Left renal pelvis (tissue), 4 donors: ENCODE measurements around the gene GRWD1. TPM values are rescaled to one million over a fixed set of nuclear protein-coding genes. Genes with fewer than 3 reads are reported as not detected.

Experiments
- DNase-seq, 4 donors: peaks; one replicate each; pipeline ENCODE4 v3.0.0-alpha.2; 2013; ENCODE audit warnings: low read depth in 4 of 4, low spot score in 3 of 4
- polyA plus RNA-seq, 4 donors: library from polyadenylated mRNA; unstranded; fragments of 120-200 nt; gene quantifications; one replicate each; pipeline ENCODE4 v1.2.1, GENCODE V29; 2013; ENCODE audit not compliant: insufficient read length in 4 of 4

Gene GRWD1
- polyA plus RNA-seq, 4 donors, result 18.0 to 28.1 (median 24.7) TPM

DNA sequence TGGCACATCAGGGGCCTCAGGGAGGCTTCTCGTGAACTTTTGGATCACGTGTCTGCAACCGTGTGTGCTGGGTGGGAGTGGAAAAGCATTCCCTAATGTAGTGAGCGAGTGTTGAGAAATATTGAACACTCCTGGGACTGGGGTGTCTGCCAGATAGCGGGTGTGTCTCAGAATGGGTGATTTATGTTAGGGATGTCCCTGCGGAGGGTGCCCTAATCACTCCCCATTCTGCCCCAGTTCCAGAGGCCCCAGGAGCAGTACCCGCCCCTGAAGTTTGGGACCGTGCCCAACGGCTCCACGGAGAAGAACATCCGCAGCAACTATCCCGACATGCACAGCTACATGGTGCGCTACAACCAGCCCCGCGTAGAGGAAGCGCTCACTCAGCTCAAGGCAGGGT lies 24.2 kb upstream of the GRWD1 start:
- DNase-seq, result no peak

DNA sequence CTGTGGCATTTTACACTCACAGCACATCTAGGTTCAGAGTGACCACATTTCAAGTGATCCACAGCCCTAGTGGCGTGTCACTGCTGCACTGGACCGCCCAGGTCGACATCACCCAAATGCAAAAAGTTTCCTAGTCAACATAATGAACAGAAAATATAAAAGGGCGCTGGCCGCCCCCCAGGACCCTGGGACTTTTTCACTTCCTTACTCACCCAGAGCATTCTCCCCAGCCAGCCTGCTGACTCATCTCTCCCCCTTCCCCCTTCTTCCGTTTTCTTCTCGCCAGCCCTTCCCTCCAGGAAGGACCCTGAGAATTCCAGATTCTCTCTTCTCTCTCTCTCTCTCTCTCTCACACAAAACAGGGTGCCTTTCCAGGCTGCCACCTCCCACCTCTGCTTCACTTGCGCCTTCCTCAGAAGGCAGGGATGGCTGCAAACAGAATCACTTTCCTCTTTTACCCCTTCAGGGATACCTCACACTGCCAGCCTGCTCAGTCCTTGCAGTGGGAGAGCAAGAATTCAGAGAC lies 21.0 kb upstream of the GRWD1 start:
- DNase-seq, result no peak

DNA sequence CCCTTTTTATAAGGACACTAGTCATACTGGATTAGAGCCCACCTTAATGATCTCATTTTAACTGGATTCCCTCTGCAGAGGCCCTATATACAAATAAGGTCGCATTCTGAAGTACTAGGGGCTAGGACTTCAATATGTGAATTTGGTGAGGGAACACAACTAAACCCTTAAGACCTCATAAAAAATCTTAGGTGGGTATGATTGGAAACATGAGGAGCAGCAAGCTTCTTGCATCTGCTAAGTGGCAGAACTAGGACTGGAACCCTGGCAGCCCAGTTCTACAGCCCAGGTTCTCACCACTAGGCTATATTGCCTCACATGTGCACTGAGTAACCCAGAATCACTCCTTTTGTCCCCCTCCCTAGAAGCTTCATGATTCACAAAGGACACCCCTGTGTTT lies 17.1 kb upstream of the GRWD1 start:
- DNase-seq, result no peak

DNA sequence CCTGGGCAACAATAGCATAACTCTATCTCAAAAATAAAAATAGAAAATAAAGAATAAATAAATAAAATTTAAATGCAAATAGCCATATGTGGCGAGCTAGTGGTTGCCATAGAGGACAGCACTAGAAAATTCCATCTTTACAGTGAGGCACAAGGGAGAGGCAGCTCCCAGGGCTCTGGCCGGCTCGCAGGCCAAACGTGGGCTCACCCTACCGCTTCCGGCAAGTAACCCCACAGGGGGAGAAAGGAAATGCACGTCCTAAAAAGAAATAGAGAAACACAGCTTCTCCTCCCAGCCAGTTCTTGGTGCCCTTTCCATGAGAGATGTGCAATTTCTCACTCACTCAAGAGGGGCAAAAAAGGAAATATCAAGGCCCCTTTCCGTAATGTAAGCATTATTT lies 12.4 kb upstream of the GRWD1 start:
- no peak for DNase-seq

DNA sequence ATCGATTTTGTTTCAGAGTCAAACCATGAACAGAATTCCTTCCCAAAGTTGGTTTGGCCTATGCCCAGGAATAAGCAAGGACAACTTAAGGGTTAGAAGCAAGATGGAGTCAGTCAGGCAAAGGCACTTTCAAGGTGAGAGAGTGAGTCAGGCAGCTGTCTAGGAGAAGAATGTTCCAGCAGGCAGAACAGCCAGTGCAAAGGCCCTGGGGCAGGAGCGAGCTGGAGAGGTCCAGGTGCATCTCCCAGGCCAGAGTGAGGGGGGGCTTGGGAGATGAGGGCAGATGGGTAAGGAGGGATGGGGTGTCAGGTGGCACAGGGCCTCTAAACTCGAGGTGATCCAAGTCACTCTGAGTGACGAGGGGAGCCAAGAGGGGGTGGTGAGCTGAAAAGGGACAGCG lies 9.2 kb upstream of the GRWD1 start:
- no peak for DNase-seq

DNA sequence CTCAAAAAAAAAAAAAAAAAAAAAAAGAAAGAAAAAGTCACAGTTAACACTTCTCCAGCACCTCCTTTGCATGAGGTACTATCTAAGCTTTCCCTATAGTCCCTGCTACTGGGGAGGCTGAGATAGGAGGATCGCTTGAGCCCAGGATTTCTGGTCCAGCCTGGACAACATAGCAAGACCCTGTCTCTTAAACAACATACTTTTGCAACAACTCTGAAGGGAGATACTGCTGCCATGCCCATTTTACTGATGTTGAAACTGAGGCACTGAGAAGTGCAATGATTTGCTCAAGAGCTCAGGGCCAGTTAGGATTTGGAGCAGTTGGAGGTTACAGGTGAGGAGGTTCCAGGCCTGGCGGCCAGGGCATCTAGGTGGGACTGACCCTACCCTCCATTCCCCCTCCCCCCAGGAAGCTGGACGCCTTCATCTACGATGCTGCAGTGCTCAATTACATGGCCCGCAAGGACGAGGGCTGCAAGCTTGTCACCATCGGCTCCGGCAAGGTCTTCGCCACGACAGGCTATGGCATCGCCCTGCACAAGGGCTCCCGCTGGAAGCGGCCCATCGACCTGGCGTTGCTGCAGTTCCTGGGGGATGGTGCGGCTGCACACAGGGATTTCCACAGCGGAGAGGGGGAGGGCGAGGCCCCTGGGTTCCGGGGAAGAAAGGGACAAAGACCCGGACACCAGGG lies 4.3 kb upstream of the GRWD1 start:
- DNase-seq, result no peak

DNA sequence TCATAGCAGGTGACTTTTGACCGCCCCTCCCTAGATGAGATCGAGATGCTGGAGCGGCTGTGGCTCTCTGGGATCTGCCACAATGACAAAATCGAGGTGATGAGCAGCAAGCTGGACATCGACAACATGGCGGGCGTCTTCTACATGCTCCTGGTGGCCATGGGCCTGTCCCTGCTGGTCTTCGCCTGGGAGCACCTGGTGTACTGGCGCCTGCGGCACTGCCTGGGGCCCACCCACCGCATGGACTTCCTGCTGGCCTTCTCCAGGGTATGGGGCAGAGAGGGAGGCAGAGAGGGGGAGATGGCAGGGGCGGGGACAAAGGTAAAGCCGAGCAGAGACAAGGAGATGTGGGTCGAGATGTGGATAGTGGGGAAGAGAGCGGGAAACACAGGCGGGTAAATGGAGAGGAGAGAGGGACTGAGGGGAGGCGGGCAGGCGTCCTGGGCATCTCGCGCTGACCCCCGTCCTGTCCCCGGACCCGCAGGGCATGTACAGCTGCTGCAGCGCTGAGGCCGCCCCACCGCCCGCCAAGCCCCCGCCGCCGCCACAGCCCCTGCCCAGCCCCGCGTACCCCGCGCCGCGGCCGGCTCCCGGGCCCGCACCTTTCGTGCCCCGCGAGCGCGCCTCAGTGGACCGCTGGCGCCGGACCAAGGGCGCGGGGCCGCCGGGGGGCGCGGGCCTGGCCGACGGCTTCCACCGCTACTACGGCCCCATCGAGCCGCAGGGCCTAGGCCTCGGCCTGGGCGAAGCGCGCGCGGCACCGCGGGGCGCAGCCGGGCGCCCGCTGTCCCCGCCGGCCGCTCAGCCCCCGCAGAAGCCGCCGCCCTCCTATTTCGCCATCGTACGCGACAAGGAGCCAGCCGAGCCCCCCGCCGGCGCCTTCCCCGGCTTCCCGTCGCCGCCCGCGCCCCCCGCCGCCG lies 3.4 kb upstream of the GRWD1 start:
- DNase-seq, result no peak

DNA sequence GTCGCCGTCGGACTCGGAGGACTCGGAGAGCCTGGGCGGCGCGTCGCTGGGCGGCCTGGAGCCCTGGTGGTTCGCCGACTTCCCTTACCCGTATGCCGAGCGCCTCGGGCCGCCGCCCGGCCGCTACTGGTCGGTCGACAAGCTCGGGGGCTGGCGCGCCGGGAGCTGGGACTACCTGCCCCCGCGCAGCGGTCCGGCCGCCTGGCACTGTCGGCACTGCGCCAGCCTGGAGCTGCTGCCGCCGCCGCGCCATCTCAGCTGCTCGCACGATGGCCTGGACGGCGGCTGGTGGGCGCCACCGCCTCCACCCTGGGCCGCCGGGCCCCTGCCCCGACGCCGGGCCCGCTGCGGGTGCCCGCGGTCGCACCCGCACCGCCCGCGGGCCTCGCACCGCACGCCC lies 2.5 kb upstream of the GRWD1 start:
- no peak for DNase-seq

DNA sequence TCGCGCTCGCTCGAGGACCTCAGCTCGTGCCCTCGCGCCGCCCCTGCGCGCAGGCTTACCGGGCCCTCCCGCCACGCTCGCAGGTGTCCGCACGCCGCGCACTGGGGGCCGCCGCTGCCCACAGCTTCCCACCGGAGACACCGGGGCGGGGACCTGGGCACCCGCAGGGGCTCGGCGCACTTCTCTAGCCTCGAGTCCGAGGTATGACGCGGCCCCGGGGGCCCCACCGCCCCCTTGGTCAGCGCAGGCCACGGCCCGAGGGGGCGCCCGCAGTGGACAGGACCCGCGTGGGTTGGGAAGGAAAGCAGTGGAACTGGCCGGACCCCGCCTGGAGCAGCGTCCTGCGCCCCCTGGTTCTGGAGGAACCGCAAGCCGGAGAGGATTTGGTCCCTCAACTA lies 2.1 kb upstream of the GRWD1 start:
- no peak for DNase-seq

DNA sequence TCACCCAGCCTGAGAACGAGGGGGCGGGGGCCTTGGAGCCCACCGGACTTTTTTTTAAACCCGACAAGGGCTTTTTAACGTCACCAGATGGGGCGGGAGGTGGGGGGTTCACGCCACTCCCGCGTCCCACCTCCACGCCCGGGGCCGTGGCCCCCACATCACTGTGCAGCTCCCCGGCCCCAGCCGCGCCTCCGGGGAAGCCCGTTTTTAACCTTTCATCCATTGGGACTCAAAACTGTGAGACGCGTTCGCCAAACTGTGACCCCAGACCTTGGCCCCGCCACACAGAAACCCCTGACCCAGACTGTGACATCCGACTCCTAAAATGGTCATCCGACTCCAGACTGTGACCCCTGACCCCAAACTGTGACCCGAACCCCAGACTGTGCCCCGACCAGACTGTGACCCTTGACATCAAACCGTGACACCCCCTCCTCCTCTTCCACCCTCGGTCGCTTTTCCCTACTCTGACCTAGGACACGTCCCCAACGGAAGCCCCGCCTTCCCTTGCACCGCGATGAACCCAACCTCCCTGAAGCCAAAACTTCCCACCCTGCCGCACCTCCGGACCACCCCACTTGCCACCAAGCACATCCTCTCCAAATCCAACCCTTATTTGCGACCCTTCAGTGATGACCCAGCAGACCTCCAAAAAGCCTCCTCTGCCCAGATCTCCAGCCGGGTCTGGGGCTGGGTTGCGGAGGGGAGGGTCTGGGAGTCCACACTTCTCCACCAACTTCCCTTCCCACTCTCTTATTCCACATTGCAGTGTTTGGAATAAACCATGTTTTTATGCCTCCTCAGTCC lies 1.5 kb upstream of the GRWD1 start:
- no peak for DNase-seq

DNA sequence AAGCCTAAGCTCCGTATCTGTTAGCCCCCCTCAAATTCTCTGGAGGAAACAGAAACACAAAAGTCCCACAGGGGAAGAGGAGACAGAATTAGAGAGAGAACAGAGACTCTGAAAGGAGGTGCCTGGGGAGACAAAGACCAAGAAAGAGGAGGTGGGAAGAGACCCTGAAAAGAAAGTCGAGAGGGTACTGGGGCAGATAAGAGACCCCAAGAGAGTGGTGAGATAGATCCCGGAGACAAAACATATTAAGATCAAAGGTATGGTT lies 915 bp upstream of the GRWD1 start:
- no peak for DNase-seq

DNA sequence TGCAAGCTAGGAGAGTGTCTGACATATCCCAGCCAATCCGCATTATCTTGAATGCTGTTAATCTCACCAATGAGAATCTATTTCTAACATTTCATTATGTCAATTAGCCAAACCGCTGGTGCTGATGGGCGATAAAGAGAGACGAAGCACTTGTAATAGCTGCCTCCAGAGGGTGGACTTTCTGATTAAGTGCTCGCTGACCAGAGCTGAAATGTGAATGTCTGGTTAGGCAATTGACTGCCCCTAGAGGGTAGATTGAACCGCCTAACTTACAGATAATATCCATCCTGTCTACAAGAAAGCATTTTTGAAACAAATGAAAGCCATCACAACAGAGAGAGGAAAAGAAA lies 552 bp upstream of the GRWD1 start:
- DNase-seq, result peak in 3 of 4 donors; percentile 53 to 74 (median 57)

DNA sequence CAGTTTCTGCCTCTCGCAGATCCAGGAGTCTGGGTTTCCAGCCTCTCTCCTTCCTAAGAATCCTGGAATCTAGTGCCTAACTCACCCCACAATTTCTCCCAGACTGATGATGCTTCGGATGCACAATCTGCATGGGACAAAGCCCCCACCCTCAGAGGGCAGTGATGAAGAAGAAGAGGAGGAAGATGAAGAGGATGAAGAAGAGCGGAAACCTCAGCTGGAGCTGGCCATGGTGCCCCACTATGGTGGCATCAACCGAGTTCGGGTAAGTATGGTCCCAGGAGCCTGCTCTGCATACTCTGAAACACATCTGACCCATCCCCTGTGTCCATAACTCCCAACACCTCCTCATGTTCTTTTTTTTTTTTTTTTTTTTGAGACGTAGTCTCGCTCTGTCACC lies 796 bp downstream of the GRWD1 start:
- no peak for DNase-seq

DNA sequence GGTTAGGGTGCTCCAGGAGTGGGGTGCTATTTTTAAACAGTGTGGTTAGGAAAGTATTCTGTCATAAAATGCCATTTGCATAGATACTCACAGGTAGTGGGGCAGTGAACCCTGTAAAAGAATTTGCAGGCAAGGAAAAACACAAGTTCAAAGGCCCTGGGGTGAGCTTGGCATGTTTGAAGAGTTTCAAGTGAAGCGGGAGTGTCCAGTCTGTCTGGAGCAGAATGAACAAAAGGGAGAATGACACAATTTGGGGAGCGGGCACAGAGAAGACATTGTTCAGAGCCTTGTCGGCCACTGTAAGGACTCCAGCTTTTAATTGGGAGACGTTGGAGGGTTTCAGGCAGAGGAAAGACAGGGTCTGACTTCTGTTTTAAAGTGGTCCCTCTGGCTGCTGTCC lies 2.8 kb downstream of the GRWD1 start:
- DNase-seq, result no peak

DNA sequence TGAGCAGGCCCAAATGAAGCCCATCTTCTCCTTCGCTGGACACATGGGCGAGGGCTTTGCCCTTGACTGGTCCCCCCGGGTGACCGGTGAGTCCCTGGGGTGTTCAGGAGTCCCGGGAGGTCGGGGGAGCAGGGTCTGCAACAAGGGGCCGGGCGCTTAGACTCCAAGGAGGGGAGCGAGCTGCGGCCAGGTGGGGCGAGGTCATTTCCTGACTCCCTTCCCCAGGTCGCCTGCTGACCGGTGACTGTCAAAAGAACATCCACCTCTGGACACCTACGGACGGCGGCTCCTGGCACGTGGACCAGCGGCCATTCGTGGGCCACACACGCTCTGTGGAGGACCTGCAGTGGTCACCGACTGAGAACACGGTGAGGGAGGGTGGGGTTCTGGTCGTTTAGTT lies 4.7 kb downstream of the GRWD1 start:
- DNase-seq, result no peak

DNA sequence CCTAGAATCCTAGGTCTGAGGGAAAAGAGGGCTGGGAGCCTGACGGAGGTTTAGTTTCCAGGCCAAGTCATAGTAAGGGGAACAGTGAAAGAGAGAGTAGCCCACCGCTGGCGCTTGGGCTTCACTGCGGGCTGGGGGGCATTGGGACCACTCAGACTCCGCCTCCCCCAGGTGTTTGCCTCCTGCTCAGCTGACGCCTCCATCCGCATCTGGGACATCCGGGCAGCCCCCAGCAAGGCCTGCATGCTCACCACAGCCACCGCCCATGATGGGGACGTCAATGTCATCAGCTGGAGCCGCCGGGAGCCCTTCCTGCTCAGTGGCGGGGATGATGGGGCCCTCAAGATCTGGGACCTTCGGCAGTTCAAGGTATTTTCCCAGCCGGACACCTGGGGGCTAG lies 5.1 kb downstream of the GRWD1 start:
- no peak for DNase-seq

DNA sequence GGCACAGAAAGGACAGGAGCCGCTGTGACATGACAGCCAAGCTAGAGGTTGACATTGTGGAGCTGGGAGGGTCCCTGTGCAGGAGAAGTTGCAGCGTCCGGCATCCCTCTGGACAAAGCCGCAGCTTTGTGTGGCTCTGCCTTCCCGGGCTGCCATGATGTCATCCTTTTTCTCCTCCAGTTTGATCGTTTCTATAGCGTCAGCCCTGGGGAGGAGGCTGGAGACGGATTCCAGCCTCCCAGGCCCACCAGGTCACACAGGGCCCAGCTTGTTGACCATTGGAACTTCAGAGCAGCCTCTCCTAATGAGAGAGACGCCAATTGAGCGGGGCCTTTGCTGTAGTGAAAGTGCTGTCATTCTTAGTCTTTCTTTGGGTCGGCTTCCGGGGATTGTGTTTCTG lies 5.8 kb downstream of the GRWD1 start:
- DNase-seq, result no peak

DNA sequence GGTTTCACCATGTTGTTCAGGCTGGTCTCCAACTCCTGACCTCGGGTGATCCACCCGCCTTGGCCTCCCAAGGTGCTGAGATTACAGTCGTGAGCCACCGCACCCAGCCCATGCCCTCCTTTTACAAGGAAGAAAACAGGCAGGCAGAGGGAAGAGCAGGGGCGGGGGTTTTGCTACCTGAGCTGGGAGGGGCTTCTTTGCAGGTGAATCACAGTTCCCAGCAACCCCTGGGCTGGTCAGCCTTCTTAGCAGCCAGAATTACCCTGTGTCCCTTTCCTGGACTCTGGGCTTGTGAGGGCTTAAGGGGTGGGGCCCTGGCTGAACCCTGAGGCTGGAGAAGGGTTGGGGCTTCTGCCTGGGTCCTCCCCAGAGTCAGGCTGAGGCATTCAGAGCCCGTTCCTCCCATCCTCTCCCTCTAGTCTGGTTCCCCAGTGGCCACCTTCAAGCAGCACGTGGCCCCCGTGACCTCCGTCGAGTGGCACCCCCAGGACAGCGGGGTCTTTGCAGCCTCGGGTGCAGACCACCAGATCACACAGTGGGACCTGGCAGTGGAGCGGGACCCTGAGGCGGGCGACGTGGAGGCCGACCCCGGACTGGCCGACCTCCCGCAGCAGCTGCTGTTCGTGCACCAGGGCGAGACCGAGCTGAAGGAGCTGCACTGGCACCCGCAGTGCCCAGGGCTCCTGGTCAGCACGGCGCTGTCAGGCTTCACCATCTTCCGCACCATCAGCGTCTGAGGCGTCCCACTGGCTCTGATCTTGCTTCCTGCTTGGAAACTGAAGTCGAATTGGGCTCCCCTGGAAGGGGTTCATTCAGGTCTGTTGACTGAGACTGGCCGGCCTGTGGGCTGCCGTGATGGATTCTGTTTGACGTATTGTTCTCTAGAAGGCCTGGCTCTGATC lies 6.8 kb downstream of the GRWD1 start:
- no peak for DNase-seq

DNA sequence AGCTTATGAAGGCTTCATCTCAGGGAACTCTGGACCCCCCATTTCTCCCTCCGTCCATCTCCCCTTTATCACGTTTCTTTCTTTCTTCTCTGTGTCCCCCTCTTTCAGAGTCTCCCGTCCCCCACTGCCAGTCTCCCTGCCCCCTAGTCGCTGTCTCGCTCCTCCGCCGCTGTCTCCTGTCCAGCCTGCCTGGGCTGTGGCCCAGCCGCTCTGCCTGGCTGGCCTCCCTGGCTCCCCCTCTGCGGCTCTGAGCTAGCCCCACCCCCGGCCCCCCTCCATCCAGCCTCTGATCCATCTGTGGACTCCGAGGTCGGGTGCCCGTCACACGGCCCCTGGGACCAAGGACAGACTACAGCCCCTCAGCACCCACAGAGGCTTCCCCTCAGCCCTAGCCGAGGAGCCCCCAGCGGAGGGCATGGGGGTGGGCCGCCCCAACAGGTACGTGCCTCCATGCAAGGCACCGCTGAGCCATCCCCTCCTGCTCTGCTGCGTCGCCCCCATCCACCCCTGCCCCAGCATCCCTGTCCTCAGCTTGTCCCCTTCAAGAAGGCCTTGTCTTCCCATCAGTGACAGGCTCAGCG lies 8.5 kb downstream of the GRWD1 start:
- DNase-seq, result no peak
